AG08395 (cell line): ENCODE measurements around the gene DRAM2.
"Not testable (repeated sequence)": the region's sequence is repeated elsewhere in the genome, so short reads cannot be mapped to it uniquely, and the experiment has no call there.

ENCODE experiments used
- DNase-seq: peaks from one replicate; pipeline ENCODE4 v3.0.0; 2012; ENCODE audit warnings: mixed read lengths, low spot score

DRAM2 gene

DNA sequence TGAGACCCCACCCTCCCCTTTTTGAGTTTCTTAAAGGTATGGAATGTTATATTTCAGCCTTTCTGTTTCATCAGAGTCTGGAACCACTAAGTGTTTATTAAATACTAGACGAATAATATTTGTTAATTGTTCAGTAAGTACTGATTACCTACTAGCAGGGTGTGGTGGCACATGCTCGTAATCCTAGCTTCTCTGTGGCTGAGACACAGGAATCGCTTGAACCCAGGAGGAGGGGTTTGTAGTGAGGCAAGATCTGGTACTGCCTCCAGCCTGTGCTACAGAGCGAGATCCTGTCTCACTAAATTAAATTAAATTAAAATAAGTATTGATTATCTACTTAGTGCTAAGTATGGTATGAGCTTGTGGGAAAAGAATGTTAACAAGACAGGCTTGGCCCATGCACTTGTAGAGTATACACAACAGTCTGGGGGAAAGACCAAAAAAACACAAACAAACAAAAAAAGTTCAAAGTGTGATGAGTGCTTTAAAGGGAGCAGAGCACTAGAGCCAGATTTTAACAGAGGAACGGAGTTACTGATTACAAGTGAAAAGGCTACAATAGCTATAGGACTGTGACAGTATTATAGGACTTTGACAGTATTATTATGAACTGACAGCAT lies 2.6 kb upstream of the DRAM2 start:
- no peak for DNase-seq

DNA sequence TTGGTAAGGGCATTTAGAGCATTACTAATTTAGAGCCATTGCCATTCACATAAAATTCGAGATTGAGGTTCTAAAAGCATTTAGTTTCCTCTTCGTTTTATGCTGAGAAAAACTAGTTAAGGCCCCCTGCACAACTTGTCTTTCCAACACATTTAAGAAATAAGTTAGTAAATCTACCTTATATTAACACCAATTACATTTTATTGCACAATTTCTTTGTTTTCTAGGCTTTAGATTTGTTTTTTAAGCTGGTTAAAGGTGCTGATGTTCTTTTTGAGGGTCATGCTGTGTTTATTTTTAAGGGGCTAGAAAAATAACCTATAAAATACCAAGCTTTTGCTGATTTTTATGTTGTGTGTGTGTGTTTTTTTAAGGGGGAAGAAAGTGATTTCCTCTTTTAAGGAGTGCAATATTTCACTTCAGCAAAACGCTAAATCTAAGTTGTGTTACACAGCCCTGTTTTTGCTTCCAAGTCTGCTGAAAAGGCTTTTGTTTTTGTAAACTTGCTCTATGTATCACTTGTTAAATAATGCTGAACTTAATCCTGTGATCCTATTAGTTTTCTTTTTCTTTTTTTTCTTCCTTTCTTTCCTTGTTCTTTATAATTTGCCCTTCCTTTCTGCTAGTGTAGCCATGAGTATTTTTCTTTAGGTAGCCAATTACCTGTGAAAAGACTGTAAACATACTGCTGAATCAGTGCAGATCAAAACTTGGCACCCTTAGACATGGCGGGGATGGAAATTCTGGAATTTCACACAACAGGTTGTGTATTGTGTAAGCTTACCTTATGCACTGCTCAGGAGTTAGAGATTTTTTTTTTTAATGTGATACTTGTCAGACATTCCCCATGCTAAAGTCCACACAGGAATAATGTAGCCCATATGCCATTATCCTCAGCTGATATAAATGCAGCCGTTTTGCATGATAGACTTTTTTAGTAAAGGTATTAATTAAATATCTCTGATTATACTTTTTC lies 1.6 kb upstream of the DRAM2 start:
- no peak for DNase-seq

DNA sequence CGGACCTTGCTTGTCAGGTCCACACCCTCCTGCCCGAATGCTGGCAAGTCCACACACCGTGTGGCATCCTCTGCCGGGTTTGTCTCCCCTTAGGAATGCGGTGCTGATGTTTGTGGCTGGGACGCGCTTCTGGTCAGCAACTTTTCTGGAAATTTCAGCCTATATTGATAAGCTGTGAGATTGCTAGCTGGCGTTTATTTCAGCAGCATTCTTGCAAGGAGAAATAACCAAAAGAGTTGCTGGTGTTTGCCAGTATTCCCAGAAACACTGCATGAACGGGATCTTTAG lies 731 bp upstream of the DRAM2 start:
- peak; percentile 82 for DNase-seq

DNA sequence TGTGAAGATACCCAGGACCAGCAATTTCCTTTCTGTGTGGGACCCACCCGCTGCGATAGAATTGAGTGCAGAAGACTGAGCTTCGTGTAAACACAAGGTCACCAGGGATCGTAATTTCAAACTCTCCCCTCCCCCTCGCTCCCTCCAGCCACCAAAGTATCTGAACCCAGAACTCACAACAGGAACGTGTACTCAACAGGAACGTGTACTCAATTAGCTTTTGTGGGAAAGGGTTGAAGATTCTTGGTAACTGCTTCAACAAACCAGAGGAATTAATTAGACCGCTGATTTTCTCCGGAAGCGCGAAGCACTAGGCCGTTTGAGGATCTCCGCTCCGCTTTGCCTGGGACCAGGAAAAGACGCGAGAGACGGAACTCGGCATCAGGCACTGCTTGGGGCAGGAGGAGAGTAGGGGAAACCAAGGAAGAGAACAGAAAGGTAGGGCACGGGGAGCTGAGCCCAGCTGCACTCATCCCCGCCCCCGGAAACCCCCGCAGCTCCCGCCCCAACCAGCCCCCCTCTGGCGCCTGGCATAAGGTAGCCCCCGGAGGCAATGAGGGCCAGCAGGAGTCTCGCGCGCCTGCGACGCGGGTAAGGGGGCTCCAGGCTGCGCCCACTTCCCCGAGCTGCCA lies 453 bp downstream of the DRAM2 start:
- DNase-seq: peak; percentile 36

DNA sequence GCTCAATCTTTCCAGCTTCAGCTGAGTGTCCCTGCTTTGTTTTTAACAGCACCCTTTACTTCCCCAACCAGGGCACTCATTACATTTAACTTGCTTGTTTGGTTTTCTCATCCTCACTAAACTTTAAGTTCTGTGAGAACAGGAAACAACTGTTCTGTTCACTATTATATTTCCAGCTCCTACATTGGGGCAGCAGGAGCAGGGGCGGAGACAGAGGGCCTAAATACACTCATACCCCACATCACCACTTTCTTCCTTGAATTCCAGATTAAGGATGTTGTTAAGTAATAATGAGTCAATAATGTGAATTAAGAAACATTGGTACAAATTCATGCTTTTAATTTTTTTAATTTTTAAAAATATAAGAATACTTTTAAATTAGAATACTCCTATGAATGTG lies 6.0 kb downstream of the DRAM2 start:
- no peak for DNase-seq

DNA sequence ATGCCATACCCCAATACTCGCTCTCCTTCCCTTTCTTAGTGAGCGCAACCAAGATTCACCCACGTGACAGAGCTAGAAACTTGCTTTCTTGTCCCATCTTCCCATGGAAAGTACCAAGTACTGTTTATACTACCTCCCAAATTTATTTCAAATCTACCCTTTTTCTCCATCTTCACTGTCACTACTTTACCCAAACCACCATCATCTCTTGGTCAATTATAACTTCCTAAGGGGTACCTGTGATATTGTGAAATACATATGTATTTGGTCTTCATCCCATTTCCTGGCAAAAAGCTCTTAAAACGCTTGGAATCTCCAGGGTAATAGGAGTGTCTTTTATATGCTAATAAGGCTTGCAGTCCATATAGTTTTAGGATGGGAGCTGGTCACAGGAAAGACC lies 8.2 kb downstream of the DRAM2 start:
- DNase-seq: no peak

DNA sequence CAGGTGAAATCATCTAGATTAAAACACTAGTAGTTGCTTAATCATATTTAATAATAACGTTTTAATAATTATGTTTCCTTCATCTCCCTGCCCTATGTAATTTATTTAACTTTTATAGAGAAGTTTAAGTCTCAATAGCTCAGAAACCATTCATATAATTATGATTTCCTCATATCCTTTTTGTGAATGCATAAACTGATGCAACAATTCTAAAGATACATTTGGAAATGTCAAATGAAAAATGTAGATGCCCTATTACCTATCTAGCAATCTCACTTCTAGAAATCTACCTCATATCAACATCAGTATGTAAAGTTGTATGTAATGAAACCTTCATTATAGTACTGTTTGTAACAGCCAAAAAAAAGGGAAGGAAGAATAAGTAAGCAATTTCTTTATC lies 10.5 kb downstream of the DRAM2 start:
- DNase-seq: no peak

DNA sequence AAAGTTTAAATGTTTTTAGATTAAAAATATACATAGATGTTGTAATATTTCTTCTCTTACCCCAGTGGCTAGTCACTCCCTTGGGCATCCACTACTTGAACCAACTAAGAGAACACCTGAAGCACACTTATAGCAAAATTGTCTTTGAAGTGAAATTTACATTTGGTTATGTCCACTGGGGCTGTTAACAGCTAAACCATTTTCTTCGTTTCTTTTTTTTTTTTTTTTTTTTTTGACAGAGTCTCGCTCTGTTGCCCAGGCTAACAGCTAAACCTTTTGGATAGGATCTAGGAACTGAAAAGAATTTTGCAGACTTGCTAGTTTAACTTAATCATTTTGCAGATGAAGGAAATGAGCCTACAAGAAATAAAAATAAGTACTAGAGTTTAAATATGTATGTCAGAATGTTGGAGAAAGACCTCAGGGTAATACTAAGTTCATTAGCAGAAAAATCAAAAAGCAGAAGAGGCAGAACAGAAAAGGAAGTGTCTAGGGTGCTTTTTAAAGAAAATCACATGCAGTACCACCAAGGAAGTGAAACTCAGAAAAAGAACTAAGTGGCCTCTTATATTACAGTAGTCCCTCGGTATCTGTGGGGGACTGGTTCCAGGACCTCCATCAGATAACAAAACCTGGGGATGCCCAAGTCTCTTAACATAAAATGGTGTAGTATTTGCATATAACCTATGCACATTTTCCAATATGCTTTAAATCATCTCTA lies 11.8 kb downstream of the DRAM2 start:
- no peak for DNase-seq

DNA sequence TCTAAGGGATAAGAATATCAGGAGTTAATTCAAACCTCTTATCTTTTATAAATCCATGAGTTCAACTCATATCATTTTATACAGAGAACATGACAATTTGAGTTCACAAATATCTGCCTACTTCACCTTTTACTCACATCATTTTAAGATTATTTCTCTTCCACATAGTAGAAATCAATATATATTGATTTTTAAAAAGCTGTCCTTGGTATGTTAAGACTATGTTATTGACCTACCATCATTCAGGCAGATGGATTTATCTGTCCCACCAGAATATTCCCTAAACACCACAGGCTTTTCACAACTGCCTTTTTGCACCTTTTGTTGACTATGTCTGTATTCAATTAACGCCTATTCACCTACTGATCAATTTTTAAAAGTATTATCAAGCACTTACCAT lies 13.5 kb downstream of the DRAM2 start:
- no peak for DNase-seq

DNA sequence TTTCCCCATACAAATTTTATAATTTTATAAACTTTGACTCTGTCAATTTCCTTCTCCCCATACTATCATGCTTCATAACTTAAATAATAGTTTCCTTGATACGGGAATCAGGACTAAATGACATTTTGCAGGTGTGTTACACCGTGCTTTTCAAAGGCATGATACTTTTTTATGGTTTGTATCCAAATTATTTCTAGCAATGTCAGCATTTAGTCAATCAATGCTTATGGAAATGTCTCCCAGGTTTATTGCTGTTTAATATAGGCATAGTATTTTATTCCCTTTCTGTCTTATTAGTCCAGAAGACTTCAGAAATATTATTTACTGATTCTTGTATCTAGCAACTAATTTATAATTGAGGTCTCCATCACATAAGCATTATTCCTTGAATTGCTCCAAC lies 23.4 kb downstream of the DRAM2 start:
- no peak for DNase-seq

DNA sequence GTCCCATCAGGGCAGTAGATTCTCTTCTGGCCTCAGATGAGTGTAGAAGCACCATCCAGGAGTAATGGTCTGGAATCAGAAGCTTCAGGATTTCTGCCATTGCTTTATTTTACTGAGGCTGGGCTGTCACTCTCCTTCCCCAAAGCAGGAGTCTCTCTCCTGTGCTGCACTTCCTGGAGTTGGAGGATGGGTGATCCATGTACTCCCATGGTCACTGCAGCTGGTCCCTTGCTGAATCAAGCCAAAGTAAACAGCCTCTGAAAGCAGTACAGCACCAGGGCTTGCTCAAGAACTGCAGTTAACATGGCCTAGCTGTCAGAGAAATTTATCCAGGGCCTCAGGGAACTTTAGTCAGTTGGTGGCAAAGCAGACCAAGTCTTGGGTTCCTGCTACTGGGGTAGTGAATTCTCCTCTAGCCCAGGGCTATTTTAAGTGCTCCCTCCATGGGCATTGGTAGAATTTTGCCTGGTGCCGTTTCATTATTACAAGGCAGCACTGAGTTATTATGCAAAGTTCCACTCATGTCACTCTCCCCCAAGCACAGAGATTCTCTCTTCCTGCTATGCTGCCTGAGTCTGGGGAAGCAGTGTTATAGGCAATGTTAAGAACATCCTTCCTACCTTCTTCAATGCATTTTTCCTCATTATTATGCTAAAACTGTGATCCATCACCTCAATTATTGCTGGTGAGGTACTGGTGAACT lies 29.5 kb downstream of the DRAM2 start:
- DNase-seq: no peak

DNA sequence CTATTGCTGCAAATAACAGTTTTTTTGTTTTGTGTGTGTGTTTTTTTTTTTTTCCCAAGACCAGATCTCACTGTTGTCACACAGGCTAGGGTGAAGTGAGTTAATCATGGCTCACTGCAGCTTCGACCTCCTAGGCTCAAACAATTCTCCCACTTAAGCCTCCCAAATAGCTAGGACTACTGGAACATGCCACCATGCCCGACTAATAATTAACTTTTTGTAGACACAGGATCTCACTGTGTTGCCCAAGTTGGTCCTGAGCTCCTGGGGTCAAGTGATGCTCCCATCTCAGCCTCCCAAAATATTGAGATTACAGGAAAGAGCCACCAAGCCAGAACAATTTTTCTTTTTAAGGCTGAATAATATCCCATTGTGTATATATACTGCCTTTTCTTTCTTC lies 34.9 kb downstream of the DRAM2 start:
- no peak for DNase-seq

DNA sequence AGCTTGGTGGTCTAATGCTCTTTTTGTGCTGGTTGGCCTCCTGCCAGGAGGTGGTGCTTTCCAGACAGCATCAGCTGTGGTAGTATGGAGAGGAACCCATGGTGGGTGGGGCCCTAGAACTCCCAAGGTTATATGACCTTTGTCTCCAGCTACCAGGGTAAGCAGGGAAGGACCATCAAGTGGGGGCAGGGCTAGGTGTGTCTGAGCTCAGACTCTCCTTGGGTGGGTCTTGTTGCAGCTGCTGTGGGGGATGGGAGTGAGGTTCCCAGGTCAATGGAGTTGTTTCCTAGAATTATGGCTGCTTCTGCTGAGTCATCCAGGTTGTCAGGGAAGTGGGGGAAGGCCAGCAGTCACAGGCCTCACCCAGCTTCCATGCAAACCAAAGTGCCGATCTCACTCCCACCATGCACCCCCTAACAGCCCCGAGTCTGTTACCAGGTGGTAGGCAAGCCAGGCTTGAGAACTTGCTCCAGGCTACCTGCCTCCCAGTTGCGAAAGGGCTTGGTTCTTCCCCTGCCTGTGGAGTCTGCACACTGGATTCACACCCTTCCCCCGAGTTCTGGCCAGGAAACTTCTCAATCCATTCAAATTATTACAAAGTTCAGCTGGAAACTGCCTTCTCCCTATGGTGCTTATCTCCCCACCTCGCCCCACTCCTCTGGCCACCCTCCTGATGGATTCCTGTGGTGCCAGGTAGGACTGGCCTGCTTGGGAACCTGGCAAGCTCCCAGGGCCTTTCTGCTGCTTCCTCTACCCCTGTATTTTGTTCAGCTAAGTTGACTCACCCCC lies 37.8 kb downstream of the DRAM2 start:
- DNase-seq: no peak

DNA sequence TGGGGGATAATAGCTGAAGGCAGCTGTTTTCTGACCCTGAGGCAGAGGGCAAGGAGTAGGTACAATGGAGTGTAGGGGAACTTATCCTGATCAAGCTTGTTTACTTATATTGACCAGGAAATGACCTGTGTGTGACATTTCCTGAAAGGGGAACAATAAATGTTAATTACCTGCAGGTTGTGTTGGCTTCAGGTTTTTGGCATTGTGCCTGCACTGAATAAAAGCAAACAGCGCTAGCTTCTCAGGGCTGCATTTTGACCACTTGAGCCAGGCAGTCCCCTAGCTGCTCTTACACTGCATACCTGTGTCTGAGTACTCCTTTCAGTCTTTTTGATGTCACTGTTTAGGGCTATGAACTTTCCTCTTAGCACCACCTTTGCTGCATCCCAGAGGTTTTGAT lies 40.6 kb downstream of the DRAM2 start:
- no peak for DNase-seq

DNA sequence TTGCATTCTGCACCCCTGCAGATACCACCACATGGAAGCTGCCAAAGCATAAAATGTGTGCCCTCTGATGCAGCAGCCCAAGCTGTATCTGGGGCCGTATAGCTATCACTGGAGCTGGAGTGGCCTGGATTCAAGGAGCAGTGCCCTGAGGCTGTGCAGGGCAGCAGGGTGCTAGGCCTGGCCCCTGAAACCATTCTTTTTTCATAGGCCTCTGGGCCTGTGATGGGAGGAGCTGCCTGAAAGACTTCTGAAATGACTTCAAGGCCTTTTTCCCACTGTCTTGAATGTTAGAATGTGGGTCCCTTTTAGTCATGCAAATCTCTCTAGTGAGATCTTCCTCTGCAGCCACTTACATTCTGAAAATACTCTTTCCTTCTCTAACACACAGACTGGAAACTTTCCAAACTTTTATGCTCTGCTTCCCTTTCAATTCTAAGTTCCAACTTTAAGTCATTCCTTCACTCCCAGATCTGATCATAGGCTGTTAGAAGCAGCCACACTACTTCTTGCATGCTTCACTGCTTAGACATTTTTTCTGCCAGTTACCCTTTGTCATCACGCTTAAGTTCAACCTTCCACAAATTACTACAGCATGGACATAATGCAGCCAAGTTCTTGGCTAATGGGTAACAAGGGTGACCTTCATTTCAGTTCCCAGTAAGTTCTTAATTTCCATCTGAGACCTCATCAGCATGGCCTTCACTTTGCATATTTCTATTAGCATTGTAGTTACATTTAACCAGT lies 42.4 kb downstream of the DRAM2 start:
- no peak for DNase-seq

DNA sequence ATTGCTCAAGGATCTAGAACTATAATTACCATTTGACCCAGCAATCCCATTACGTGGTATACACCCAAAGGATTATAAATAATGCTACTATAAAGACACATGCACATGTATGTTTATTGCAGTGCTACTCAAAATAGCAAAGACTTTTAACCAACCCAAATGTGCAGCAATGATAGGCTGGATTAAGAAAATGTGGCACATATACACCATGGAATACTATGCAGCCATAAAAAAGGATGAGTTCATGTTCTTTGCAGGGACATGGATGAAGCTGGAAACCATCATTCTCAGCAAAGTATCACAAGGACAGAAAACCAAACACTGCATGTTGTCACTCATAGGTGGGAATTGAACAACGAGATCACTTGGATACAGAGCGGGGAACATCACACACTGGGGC lies 44.5 kb downstream of the DRAM2 start:
- DNase-seq: not testable (repeated sequence)

DNA sequence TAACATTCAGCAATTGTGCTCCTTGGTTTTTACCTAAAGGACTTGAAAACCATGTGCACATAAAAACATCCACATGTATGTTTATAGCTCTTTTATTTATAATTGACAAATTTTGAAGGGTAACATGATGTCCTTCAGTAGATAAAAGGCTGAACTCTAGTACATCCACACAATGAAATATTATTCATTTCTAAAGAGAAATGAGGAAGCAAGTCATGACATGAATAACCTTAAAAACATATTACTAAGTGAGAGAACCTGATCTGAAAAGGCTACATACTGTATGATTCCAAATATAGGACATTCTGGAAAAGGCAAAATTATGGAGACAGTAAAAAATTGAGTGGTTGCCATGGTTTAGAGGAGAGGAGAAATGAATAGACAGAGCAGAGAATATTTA lies 50.3 kb downstream of the DRAM2 start:
- no peak for DNase-seq

DNA sequence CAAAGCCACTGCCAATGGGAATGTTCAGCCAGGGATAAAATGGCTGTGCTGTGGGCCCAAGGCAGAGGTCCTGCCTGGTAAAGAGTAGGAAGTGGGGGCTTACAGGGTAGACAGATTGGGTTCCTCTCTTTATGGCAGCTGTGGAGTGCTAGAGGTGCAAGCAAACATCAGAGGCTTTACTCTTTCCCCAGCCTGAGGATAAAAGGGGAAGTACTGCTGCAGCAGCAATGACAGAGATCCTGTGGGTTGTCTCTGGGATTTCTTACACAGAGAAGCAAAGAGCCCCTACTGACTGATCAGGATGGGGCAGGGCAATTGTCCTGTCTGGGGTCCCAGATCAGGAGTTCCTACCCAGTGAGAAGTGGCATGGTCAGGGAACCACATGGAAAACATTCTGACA lies 54.2 kb downstream of the DRAM2 start:
- DNase-seq: no peak

DNA sequence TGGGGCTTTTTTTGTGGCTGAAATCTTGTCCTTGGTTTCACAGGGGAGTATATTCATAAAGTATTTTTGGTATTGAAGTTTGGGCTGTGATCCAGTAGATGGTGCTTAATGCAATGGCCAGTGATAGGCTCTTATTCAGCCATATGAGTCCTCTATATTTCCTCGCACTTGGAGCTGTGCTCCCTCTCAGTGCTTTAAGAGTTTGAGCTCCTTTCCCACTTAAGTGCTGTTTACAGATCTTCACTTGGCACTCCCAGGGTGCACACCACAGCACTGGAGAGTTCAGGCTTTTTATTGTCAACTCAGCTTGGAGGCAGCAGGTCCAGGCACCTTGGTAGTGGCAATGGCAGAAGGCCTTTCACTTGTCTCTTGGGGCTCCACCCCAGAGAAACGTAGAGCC lies 54.9 kb downstream of the DRAM2 start:
- no peak for DNase-seq

DNA sequence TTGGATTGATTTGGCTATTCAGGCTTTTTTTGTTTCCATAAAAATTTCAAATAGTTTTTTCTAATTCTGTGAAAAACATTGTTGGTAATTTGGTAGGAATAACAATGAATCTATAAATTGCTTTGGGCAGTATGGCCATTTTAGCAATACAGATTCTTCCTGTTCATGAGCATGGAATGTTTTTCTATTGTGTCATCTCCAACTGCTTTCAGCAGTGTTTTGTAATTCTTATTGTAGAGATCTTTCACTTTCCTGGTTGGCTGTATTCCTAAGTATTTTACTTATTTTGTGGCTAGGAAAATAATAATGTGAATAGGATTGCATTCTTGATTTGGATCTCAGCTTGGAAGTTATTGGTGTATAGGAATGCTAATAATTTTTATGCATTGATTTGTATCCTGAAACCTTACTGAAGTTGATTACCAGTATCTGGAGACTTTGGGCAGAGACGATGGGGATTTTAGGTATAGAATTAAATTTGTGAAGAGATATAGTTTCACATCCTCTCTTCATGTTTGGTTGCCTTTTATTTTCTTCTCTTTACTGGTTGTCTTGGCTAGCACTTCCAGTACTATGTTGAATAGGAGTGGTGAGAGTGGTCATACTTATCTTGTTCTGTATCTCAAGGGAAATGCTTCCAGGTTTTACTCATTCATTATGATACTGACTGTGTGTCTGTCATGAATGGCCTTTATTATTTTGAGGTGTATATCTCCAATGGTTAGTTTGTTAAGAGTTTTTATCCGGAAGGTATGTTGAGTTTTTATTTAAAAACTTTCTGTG lies 57.3 kb downstream of the DRAM2 start:
- peak; percentile 10 for DNase-seq
